Calu3 (cell line): ENCODE results near the gene ALLC. TPM values are rescaled to one million over a fixed set of nuclear protein-coding genes. Genes with fewer than 3 reads are reported as not detected.

Experiments
- BruUV-seq: library from RNA; stranded (reverse); fragments of 400-500 nt; replicated peaks from 2 replicates; lab custom pipeline; 2021; lab: Mats Ljungman, UMichigan
- CTCF ChIA-PET: fragments of 300-600 bp; sonication (Branson Sonifier 250); formaldehyde crosslinking; loops from one replicate; lab custom pipeline; 2022; ENCODE audit warnings: antibody characterized with exemption; lab: Charles Lee
- DNase-seq: peaks from one replicate; pipeline ENCODE4 v3.0.0; 2022
- H3K27ac Mint-ChIP-seq: one replicate; pipeline ENCODE4 v1.8.0; 2022; ENCODE audit warnings: mixed read lengths; ENCODE audit not compliant: unreplicated experiment
- H3K27me3 Mint-ChIP-seq: one replicate; pipeline ENCODE4 v1.8.0; 2022; ENCODE audit warnings: mixed read lengths; ENCODE audit not compliant: unreplicated experiment
- H3K36me3 Mint-ChIP-seq: one replicate; pipeline ENCODE4 v1.8.0; 2022; ENCODE audit warnings: mild to moderate bottlenecking, moderate library complexity, mixed read lengths; ENCODE audit not compliant: insufficient read depth, unreplicated experiment
- H3K4me1 Mint-ChIP-seq: one replicate; pipeline ENCODE4 v1.8.0; 2022; ENCODE audit warnings: mild to moderate bottlenecking, low read depth, mixed read lengths; ENCODE audit not compliant: unreplicated experiment
- H3K4me3 Mint-ChIP-seq: one replicate; pipeline ENCODE4 v1.8.0; 2022; ENCODE audit warnings: mild to moderate bottlenecking, low read depth, moderate library complexity, mixed read lengths; ENCODE audit not compliant: unreplicated experiment
- H3K9me3 Mint-ChIP-seq: one replicate; pipeline ENCODE4 v1.8.0; 2022; ENCODE audit warnings: low read depth, mixed read lengths; ENCODE audit not compliant: unreplicated experiment
- CTCF ChIP-seq: fragments of 200-600 bp; IDR thresholded peaks from one replicate; pipeline ENCODE4 v1.8.0; 2022; ENCODE audit warnings: antibody characterized with exemption; ENCODE audit not compliant: unreplicated experiment
- intact Hi-C: fragments of 100-400 bp; cut with micrococcal nuclease; formaldehyde crosslinking; loops from one replicate; pipeline ENCODE4 v1.10.0; 2022; ENCODE audit not compliant: unreplicated experiment
- total RNA-seq: library from RNA; stranded (reverse); gene quantifications from 2 replicates; pipeline ENCODE4 v1.2.3, GENCODE V29; 2022

The ALLC gene
- total RNA-seq, 1 experiment from 2014 or later, result not detected

DNA sequence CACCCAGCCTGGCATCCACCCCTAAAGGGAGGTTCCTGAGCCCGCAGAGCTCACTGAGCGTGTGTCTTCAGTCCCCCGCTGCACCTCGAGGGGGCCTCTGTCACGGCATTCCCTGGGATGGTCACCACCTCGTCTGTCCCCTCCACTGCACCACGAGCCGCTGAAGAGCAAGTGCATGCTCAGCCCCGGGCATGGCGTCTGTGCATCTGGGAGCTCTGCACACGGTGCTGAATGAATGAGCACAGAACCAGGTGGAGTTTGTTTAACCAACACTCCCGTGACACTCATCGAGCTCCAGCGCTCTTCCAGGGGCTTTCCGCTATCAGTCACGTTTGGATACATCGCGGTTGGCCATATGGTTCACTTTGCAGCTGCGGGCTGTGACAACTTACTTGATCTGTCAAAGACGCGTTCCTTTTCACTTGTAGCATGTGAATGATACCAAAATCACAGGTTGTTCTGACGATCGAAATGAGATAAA lies 9.2 kb downstream of the ALLC start:
- no peak for TF ChIP-seq CTCF
- Mint-ChIP-seq H3K27ac (no peak overlapping the region), H3K36me3 (peaks cover 3% of the 10 kb centered on the region), H3K4me3 (no peak overlapping the region), H3K4me1 (no peaks in the 10 kb centered on the region), H3K27me3 (no peaks in the 10 kb centered on the region), H3K9me3 (peaks cover 2% of the 10 kb centered on the region)
- DNase-seq, result no peak
- no TSS peak for BruUV-seq
- intact Hi-C loops, result no loop called here
- CTCF ChIA-PET, result no interaction called here

- Mint-ChIP-seq H3K9me3 (no peaks in the 10 kb centered on the region), H3K36me3 (peaks cover 3% of the 10 kb centered on the region), H3K4me3 (no peak overlapping the region), H3K27ac (no peak overlapping the region), H3K27me3 (peaks cover 17% of the 10 kb centered on the region), H3K4me1 (no peaks in the 10 kb centered on the region)
- no peak for DNase-seq
- TF ChIP-seq CTCF, result no peak
- intact Hi-C loops, result no loop called here
- no TSS peak for BruUV-seq
- CTCF ChIA-PET, result no interaction called here
These were observed 11.7 kb downstream of the ALLC start for GRCh38 chr2:3669656-3670055.

DNA sequence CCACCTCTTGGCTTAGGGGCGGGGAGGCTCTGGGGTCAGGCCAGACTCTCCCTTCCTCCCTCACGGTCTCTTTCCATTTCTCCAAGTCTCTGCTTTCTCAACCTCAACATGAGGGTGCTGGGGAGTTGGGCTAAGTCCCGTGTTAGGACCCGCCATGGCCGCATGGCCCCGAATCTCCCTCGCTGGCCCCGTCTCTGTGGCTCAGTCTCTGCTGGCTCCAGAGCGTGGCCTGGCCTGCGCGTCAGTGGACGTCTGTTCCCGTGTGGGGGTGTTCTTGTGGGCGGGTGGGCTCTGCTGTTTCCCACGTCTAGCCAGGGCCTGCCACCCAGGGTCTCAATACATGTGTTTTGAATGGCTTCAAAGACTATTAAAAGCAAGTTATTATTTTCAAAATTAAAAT lies 12.4 kb downstream of the ALLC start:
- no TSS peak for BruUV-seq
- Mint-ChIP-seq H3K27ac (no peak overlapping the region), H3K27me3 (peaks cover 19% of the 10 kb centered on the region), H3K4me3 (no peak overlapping the region), H3K9me3 (no peaks in the 10 kb centered on the region), H3K4me1 (no peaks in the 10 kb centered on the region), H3K36me3 (peaks cover 3% of the 10 kb centered on the region)
- intact Hi-C loops, result no loop called here
- TF ChIP-seq CTCF, result no peak
- CTCF ChIA-PET, result no interaction called here
- DNase-seq, result no peak

DNA sequence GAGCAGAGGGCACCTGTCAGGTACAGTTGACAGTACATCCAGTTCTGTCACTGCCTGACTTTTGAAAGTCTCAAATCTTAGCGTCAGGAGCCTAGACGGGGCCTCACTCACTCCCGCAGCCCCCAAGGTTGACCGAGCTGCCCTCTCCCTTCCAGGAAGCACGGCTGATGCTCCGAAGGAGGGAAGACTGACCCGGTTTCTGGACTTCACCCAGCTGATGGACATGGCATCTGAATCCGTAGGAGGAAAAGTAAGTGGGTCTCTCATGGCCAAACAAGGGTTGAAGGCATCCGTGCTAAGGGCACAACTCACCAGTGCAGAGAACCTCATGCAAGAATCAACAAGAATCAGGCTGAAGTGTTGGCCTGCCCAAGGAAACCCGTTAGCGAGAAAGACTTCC lies 12.9 kb downstream of the ALLC start:
- H3K27ac Mint-ChIP-seq, result no peak overlapping the region
- no peak for DNase-seq
- TF ChIP-seq CTCF, result no peak
- intact Hi-C loops, result no loop called here
- H3K9me3 Mint-ChIP-seq, result no peaks in the 10 kb centered on the region
- no TSS peak for BruUV-seq
- H3K4me3 Mint-ChIP-seq, result no peak overlapping the region
- H3K4me1 Mint-ChIP-seq, result no peaks in the 10 kb centered on the region
- CTCF ChIA-PET, result no interaction called here
- peaks cover 3% of the 10 kb centered on the region for H3K36me3 Mint-ChIP-seq
- peaks cover 19% of the 10 kb centered on the region for H3K27me3 Mint-ChIP-seq
